ENCODE measurements around the gene FARS2.
"Not testable (repeated sequence)": the region's sequence is repeated elsewhere in the genome, so short reads cannot be mapped to it uniquely, and the experiment has no call there.

FARS2 gene

DNA sequence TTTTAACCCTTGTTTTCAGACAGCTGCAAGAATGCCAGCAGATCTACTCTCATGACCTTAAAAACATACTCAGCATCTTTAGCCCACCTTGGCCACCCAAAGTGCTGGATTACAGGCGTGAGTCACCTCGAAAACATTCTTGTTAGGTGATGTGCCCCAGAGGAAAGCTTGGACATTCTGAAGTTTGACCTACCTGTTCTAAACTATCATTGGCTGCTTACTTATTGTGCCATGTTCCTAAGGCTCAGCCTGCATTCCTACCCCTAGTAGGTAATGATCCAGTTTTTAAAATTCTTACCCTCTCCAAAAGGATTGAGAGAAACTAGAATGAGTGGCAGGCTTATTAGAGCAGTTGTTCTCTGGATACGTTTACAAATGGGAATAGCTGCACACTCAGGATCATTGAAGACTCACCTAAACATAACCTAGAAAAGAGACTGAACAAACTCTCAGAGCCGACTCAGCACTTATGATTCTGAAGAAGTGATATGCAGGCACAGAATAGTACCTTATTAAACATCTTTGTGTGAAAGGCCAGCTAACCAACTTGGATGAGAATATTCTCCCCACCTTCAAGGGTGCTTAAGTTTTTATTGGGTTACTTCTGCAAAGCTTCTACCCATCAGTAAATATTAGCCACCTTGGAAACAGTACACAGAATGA is 383.3 kb downstream of the FARS2 start:
- H3K9ac ChIP-seq (ENCODE audit: low read length): no peak overlapping the region
- no peaks in the 10 kb centered on the region for H3K27me3 ChIP-seq (ENCODE audit: control insufficient read depth, insufficient read depth, low read length)
- H3K9me3 ChIP-seq (ENCODE audit: control insufficient read depth, insufficient read depth, low read depth, low read length): peaks cover 13% of the 10 kb centered on the region
- no peaks in the 10 kb centered on the region for H3K36me3 ChIP-seq (ENCODE audit: control insufficient read depth, insufficient read depth, low read length)
- H3K4me1 ChIP-seq (ENCODE audit: control insufficient read depth, insufficient read depth, low read length): 0 out of 2 replicates have a peak, but pooled peaks cover under 1% of the 10 kb centered on the region
- no peak overlapping the region for H3K4me3 ChIP-seq (ENCODE audit: low read depth, low read length)
- H3K27ac ChIP-seq (ENCODE audit: low read depth, low read length): no peak overlapping the region

DNA sequence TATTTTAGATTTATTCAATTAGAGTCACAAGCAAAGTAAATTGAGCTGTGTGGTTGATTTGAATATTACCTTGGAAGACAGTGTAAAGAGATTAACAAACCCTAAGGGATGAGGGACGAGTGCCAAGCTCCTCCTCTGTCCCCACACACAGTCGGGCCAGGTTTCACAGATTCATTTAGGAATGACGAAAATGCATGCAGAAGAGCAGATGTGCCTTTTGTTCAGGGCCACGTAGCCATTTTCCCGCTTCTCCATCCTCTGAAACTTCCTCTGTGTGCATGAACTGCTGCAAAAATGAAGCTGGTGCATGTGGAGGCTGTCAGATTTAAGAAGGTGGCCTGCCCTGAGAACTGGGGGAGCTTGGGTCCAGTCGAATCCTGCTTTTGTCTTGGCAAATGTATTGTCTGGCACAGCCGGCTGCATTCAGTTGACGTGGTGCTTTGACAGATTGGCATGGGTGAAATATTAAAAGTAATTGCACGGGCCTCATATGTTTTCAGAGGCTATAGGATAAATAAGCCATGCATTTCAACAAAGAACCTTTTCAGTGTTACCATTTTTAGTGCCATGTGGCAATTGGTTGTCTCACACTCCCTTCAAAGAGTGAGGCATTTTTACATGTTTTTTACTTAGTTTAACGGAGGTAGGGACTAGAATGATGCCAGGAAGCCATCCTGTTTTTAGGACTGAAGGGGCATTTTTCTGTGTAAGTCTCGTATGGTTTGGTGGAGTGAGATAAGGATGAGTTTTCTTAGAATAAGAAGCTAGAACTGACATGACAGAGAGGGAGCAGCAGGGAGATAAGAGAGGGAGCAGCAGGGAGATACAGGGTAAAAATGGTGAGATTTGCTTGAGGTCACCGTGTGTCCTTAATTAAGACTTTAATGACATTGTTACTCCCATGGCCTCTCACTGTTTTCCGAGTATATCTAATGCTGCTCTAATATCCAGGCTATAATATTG is 384.3 kb downstream of the FARS2 start:
- Histone ChIP-seq H3K9ac (ENCODE audit: low read length) (no peak overlapping the region), H3K9me3 (ENCODE audit: control insufficient read depth, insufficient read depth, low read depth, low read length) (peaks cover 5% of the 10 kb centered on the region), H3K27me3 (ENCODE audit: control insufficient read depth, insufficient read depth, low read length) (no peaks in the 10 kb centered on the region), H3K36me3 (ENCODE audit: control insufficient read depth, insufficient read depth, low read length) (no peaks in the 10 kb centered on the region), H3K4me1 (ENCODE audit: control insufficient read depth, insufficient read depth, low read length) (no peaks in the 10 kb centered on the region), H3K4me3 (ENCODE audit: low read depth, low read length) (no peak overlapping the region), H3K27ac (ENCODE audit: low read depth, low read length) (no peak overlapping the region)

DNA sequence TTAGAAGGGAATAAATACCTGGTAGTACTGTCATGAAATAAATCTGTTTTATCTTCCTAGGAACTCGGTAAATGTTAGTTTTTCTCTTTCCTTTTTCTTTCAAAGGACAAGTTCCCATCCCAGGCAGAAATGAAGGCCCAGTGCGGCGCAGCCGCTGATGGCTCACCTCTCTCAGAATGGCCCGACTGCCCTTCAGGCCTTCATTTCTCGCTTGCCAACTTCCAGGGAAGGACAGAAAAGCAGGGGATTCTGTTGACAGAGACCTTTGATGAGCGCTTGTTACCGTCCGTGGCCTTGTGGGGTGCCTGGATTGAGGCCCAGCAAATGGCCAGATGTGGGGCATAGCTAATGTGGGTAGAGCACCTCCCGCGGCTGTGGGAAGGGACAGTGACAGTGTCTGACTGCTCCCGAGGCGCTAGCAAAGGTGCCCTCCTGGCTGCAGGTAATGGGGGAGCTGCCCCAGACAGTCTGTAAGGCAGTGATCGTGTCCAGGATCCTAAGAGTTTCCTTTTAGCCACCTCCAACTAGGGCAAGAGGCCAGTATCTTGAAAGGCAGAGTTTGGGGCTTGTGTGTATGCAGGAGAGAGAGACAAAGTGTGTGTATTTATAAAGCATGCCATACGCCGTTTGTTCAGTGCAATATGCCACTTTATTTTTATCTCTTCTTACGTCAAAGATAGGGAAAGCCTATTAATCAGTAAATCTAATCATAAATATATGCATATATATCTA is 391.3 kb downstream of the FARS2 start:
- Histone ChIP-seq H3K9ac (ENCODE audit: low read length) (peak overlapping the region; percentile 16), H3K9me3 (ENCODE audit: control insufficient read depth, insufficient read depth, low read depth, low read length) (peaks cover 4% of the 10 kb centered on the region; the same call in 1 of the 2 replicates), H3K4me1 (ENCODE audit: control insufficient read depth, insufficient read depth, low read length) (no peaks in the 10 kb centered on the region), H3K27ac (ENCODE audit: low read depth, low read length) (no peak overlapping the region), H3K4me3 (ENCODE audit: low read depth, low read length) (no peak overlapping the region), H3K27me3 (ENCODE audit: control insufficient read depth, insufficient read depth, low read length) (no peaks in the 10 kb centered on the region), H3K36me3 (ENCODE audit: control insufficient read depth, insufficient read depth, low read length) (no peaks in the 10 kb centered on the region)

DNA sequence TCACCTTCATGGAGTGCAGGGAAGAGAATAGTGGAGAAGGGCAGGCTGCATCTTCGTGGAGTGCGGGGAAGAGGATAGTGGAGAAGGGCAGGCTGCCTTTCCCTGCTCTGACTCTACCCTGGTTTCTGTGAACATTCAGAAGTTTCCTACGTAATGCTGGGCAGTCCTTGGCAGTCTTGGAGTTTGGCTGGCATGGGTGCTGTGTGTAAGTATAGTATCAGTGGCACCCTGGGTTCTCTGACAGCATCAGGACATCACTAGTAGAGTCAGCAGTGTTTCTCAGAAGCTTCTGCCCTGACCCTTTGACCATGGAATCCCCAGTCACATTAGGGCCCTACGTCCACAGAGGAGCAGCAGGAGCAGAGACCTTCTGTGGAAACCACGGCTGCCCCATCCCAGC is 392.5 kb downstream of the FARS2 start:
- H3K4me3 ChIP-seq (ENCODE audit: low read depth, low read length): no peak overlapping the region
- H3K27ac ChIP-seq (ENCODE audit: low read depth, low read length): no peak overlapping the region
- H3K36me3 ChIP-seq (ENCODE audit: control insufficient read depth, insufficient read depth, low read length): no peaks in the 10 kb centered on the region
- H3K4me1 ChIP-seq (ENCODE audit: control insufficient read depth, insufficient read depth, low read length): no peaks in the 10 kb centered on the region
- no peaks in the 10 kb centered on the region for H3K27me3 ChIP-seq (ENCODE audit: control insufficient read depth, insufficient read depth, low read length)
- peaks cover 4% of the 10 kb centered on the region; the same call in 1 of the 2 replicates for H3K9me3 ChIP-seq (ENCODE audit: control insufficient read depth, insufficient read depth, low read depth, low read length)
- no peak overlapping the region for H3K9ac ChIP-seq (ENCODE audit: low read length)

DNA sequence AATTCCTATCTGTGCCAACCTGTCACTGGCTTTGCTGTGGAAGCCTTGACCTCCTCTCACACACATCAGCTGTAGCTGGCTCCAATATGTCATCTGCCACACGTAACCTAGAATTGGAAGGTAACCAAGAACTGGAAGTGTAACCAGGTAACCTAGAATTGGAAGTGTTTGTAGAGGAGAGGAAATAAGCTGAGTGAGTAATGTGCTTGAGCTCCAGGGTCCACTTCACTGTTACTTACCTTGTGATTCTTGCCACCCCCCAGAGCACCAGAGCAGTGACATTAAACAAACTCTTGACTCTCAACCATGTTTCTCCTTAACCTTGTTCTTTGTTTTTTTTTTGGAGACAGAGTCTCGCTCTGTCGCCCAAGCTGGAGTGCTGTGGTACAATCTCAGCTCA is 394.9 kb downstream of the FARS2 start:
- H3K4me3 ChIP-seq (ENCODE audit: low read depth, low read length): no peak overlapping the region
- no peak overlapping the region for H3K27ac ChIP-seq (ENCODE audit: low read depth, low read length)
- peaks cover 4% of the 10 kb centered on the region; the same call in 1 of the 2 replicates for H3K9me3 ChIP-seq (ENCODE audit: control insufficient read depth, insufficient read depth, low read depth, low read length)
- no peaks in the 10 kb centered on the region for H3K36me3 ChIP-seq (ENCODE audit: control insufficient read depth, insufficient read depth, low read length)
- H3K9ac ChIP-seq (ENCODE audit: low read length): no peak overlapping the region
- no peaks in the 10 kb centered on the region for H3K27me3 ChIP-seq (ENCODE audit: control insufficient read depth, insufficient read depth, low read length)
- peaks cover 7% of the 10 kb centered on the region for H3K4me1 ChIP-seq (ENCODE audit: control insufficient read depth, insufficient read depth, low read length)

DNA sequence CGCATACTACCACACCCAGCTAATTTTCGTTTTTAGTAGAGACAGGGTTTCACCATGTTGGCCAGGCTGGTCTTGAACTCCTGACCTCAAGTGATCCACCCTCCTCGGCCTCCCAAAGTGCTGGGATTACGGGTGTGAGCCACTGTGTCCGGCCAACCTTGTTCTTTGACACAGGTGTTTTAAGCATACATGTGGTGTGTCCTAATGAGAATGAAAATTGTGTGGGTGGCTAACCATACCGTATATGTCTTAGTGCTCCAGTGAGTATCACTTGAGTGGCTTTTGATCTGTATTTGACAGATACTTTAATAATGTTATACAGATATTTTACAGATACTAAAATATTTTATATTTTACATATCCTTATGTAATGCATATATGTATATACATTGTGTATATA is 395.4 kb downstream of the FARS2 start:
- not testable (repeated sequence) for H3K36me3 ChIP-seq (ENCODE audit: control insufficient read depth, insufficient read depth, low read length); H3K4me1 ChIP-seq (ENCODE audit: control insufficient read depth, insufficient read depth, low read length); H3K4me3 ChIP-seq (ENCODE audit: low read depth, low read length); H3K9ac ChIP-seq (ENCODE audit: low read length); H3K27ac ChIP-seq (ENCODE audit: low read depth, low read length); H3K27me3 ChIP-seq (ENCODE audit: control insufficient read depth, insufficient read depth, low read length); H3K9me3 ChIP-seq (ENCODE audit: control insufficient read depth, insufficient read depth, low read depth, low read length)

DNA sequence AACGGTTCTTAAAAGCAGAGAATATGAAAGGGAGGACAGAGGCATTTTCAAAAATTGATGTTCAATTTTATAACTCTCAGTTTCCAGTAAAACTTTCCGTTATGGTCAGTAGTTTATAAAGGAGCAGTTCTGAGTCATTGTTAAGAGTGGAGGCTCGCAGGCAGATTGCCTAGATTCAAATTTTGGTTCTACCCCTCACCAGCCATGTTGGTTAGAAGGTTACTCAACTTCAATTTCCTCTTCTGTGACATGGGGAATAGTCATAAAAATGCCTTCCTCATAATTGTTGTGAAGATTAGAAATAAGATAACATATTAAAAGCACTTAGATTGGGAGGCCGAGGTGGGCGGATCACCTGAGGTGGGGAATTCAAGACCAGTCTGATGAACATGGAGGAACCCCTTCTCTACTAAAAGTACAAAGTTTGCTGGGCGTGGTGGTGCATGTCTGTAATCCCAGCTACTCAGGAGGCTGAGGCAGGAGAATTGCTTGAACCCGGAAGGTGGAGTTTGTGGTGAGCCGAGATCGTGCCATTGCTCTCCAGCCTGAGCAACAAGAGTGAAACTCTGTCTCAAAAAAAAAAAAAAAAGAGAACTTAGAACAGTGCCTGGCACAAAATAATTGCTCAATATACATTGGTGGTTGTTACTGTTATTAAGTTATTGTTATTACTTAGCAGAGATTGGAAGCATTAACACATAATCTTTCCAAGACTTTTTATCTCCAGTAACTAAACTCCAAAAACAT is 396.5 kb downstream of the FARS2 start:
- no peak overlapping the region for H3K9ac ChIP-seq (ENCODE audit: low read length)
- peaks cover 7% of the 10 kb centered on the region for H3K4me1 ChIP-seq (ENCODE audit: control insufficient read depth, insufficient read depth, low read length)
- peaks cover 4% of the 10 kb centered on the region; the same call in 1 of the 2 replicates for H3K9me3 ChIP-seq (ENCODE audit: control insufficient read depth, insufficient read depth, low read depth, low read length)
- no peaks in the 10 kb centered on the region for H3K27me3 ChIP-seq (ENCODE audit: control insufficient read depth, insufficient read depth, low read length)
- no peak overlapping the region for H3K27ac ChIP-seq (ENCODE audit: low read depth, low read length)
- H3K36me3 ChIP-seq (ENCODE audit: control insufficient read depth, insufficient read depth, low read length): no peaks in the 10 kb centered on the region
- no peak overlapping the region for H3K4me3 ChIP-seq (ENCODE audit: low read depth, low read length)

DNA sequence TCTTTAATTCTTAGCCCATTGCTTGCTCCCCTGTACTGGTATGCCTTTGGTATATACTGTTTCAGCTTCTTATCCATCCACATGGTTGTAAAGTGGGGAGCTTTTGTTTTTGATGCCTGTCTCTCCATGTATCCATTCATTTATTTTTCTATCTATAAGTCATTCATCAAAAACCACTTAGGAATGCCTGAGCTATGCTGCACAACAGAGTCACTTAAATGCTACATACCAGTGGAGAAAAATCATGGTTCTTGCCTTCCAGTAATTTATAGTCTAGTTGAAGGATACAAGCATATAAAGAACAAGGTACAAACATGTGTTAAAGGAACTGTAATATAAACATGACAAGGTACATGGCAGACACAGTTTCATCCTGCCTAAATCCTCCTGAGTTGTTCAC is 398.2 kb downstream of the FARS2 start:
- Histone ChIP-seq H3K4me3 (ENCODE audit: low read depth, low read length) (no peak overlapping the region), H3K9ac (ENCODE audit: low read length) (no peak overlapping the region), H3K9me3 (ENCODE audit: control insufficient read depth, insufficient read depth, low read depth, low read length) (peaks cover 4% of the 10 kb centered on the region; the same call in 1 of the 2 replicates), H3K27me3 (ENCODE audit: control insufficient read depth, insufficient read depth, low read length) (no peaks in the 10 kb centered on the region), H3K4me1 (ENCODE audit: control insufficient read depth, insufficient read depth, low read length) (peaks cover 7% of the 10 kb centered on the region), H3K36me3 (ENCODE audit: control insufficient read depth, insufficient read depth, low read length) (no peaks in the 10 kb centered on the region), H3K27ac (ENCODE audit: low read depth, low read length) (no peak overlapping the region)

DNA sequence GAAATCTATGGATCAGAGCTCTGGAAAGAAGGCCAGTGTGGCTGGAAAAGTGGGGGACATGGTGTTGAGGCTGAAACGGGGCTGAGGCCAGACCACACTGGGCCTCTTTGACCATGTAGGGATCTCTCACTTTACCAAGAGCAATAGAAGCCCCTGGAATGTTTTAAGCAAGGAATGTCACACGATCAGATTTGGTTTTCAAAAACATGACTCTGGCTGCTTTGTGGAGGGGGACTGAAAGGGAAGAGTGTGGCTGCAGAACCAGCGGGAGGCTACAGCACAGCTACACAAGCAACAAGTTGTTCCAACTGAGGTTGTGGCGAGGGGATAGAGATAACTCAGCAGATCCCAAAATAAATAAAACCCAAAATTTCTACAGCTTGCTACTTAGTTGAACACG is 399.5 kb downstream of the FARS2 start:
- no peak overlapping the region for H3K9ac ChIP-seq (ENCODE audit: low read length)
- no peak overlapping the region for H3K27ac ChIP-seq (ENCODE audit: low read depth, low read length)
- H3K4me1 ChIP-seq (ENCODE audit: control insufficient read depth, insufficient read depth, low read length): peaks cover 7% of the 10 kb centered on the region
- H3K4me3 ChIP-seq (ENCODE audit: low read depth, low read length): no peak overlapping the region
- H3K36me3 ChIP-seq (ENCODE audit: control insufficient read depth, insufficient read depth, low read length): no peaks in the 10 kb centered on the region
- no peaks in the 10 kb centered on the region for H3K9me3 ChIP-seq (ENCODE audit: control insufficient read depth, insufficient read depth, low read depth, low read length)
- no peaks in the 10 kb centered on the region for H3K27me3 ChIP-seq (ENCODE audit: control insufficient read depth, insufficient read depth, low read length)

DNA sequence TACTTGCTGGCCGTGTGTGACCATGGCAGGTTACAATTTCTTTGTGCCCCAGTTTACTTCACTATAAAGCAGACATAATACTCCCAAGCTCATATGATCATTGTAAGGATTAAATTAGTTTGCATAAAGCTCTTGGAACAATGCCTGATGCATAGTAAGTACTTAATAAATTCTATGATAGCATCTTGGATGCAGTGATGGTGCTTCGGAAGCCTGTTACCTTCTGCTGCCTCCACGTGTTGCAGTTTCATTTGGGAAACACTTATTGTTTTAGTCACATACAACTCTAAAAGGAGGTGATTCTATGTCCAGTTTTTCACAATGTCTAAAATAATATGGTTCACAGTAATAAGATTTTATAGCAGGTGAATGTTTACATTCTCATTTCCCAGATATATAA is 401.5 kb downstream of the FARS2 start:
- Histone ChIP-seq H3K4me3 (ENCODE audit: low read depth, low read length) (no peak overlapping the region), H3K4me1 (ENCODE audit: control insufficient read depth, insufficient read depth, low read length) (peaks cover 7% of the 10 kb centered on the region), H3K9ac (ENCODE audit: low read length) (no peak overlapping the region), H3K9me3 (ENCODE audit: control insufficient read depth, insufficient read depth, low read depth, low read length) (no peaks in the 10 kb centered on the region), H3K27me3 (ENCODE audit: control insufficient read depth, insufficient read depth, low read length) (no peaks in the 10 kb centered on the region), H3K36me3 (ENCODE audit: control insufficient read depth, insufficient read depth, low read length) (no peaks in the 10 kb centered on the region), H3K27ac (ENCODE audit: low read depth, low read length) (no peak overlapping the region)

Measured in HUES6 (cell line).